ENCODE measurements around the gene MDM2.

The MDM2 gene

DNA sequence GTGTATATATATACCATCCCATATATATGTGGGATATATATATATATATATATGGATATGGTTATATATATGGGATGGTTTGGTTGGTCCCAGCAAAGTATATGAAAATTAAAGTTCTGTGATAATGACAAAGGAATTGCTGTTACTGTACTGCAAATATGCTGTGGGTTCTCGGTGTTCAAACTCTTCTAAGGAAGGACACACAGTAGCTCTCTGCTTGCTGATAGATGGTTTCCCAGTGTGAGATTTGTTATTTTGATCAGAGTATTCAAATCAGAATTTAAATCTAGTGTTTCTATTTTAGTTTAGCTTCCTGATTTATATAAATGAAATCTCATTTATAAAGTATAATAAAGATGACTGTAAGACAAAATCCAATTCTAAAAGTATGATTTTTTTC lies 42.3 kb upstream of the MDM2 start:
- H3K9ac ChIP-seq (ENCODE audit: low read length), result no peak overlapping the region
- H3F3A ChIP-seq (ENCODE audit: insufficient read depth, low read length), result peaks cover 4% of the 10 kb centered on the region; the same call in 1 of the 2 replicates
- no peaks in the 10 kb centered on the region for H3K79me2 ChIP-seq (ENCODE audit: insufficient read depth, low read length)
- H3K27me3 ChIP-seq (ENCODE audit: insufficient read depth, low read length), result no peaks in the 10 kb centered on the region
- no peak overlapping the region for H2AFZ ChIP-seq (ENCODE audit: low read length)
- H3K9me2 ChIP-seq (ENCODE audit: low read depth, low read length), result no peaks in the 10 kb centered on the region
- H3K9me3 ChIP-seq (ENCODE audit: low read length), result no peaks in the 10 kb centered on the region
- TF ChIP-seq EZH2 (IDR thresholded peaks at IDR 0.05; ENCODE audit: borderline replicate concordance, low read length), result no peak
- TF ChIP-seq, protein P1, sequence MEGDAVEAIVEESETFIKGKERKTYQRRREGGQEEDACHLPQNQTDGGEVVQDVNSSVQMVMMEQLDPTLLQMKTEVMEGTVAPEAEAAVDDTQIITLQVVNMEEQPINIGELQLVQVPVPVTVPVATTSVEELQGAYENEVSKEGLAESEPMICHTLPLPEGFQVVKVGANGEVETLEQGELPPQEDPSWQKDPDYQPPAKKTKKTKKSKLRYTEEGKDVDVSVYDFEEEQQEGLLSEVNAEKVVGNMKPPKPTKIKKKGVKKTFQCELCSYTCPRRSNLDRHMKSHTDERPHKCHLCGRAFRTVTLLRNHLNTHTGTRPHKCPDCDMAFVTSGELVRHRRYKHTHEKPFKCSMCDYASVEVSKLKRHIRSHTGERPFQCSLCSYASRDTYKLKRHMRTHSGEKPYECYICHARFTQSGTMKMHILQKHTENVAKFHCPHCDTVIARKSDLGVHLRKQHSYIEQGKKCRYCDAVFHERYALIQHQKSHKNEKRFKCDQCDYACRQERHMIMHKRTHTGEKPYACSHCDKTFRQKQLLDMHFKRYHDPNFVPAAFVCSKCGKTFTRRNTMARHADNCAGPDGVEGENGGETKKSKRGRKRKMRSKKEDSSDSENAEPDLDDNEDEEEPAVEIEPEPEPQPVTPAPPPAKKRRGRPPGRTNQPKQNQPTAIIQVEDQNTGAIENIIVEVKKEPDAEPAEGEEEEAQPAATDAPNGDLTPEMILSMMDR (IDR thresholded peaks at IDR 0.05; ENCODE audit: low read length), result no peak
- no peak overlapping the region for H3K27ac ChIP-seq (ENCODE audit: low read depth, low read length, poor library complexity, severe bottlenecking)
- no peak overlapping the region for H3K4me2 ChIP-seq (ENCODE audit: low read length)
- peaks cover 33% of the 10 kb centered on the region for H3K36me3 ChIP-seq (ENCODE audit: insufficient read depth, low read length)
- H3K4me3 ChIP-seq (ENCODE audit: low read depth, low read length, poor library complexity, severe bottlenecking), result no peak overlapping the region
- peaks cover 12% of the 10 kb centered on the region for H3K4me1 ChIP-seq (ENCODE audit: insufficient read depth, low read length, severe bottlenecking)
- no peaks in the 10 kb centered on the region for H4K20me1 ChIP-seq (ENCODE audit: insufficient read depth, low read length)

DNA sequence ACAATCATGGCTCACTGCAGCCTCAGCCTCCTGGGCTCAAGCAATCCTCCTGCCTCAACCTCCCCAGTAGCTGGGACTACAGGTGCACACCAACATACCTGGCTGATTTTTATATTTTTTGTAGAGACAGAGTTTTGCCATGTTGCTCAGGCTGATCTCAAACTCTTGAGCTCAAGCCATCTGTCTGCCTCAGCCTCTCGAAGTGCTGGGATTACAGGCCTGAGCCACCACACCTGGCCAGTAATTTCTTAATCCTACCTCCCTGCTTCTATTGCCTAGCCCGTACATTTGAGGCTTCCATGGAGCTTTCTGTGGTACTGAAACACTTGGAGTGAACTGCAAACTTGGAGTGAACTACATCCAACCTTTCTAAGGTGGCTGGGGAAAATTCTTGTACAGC lies 41.3 kb upstream of the MDM2 start:
- no peak overlapping the region for H3K4me3 ChIP-seq (ENCODE audit: low read depth, low read length, poor library complexity, severe bottlenecking)
- H3K4me2 ChIP-seq (ENCODE audit: low read length), result no peak overlapping the region
- no peak overlapping the region for H2AFZ ChIP-seq (ENCODE audit: low read length)
- H3K9me3 ChIP-seq (ENCODE audit: low read length), result no peaks in the 10 kb centered on the region
- H3K9me2 ChIP-seq (ENCODE audit: low read depth, low read length), result no peaks in the 10 kb centered on the region
- peaks cover 19% of the 10 kb centered on the region for H3K4me1 ChIP-seq (ENCODE audit: insufficient read depth, low read length, severe bottlenecking)
- no peak overlapping the region for H3K9ac ChIP-seq (ENCODE audit: low read length)
- H3F3A ChIP-seq (ENCODE audit: insufficient read depth, low read length), result peaks cover 4% of the 10 kb centered on the region; the same call in 1 of the 2 replicates
- H3K79me2 ChIP-seq (ENCODE audit: insufficient read depth, low read length), result no peaks in the 10 kb centered on the region
- H3K36me3 ChIP-seq (ENCODE audit: insufficient read depth, low read length), result peaks cover 29% of the 10 kb centered on the region
- no peaks in the 10 kb centered on the region for H3K27me3 ChIP-seq (ENCODE audit: insufficient read depth, low read length)
- peak overlapping the region; percentile 11 for H3K27ac ChIP-seq (ENCODE audit: low read depth, low read length, poor library complexity, severe bottlenecking)
- TF ChIP-seq EZH2 (IDR thresholded peaks at IDR 0.05; ENCODE audit: borderline replicate concordance, low read length), result no peak
- TF ChIP-seq, protein P1 (IDR thresholded peaks at IDR 0.05; ENCODE audit: low read length), result no peak
- H4K20me1 ChIP-seq (ENCODE audit: insufficient read depth, low read length), result no peaks in the 10 kb centered on the region

DNA sequence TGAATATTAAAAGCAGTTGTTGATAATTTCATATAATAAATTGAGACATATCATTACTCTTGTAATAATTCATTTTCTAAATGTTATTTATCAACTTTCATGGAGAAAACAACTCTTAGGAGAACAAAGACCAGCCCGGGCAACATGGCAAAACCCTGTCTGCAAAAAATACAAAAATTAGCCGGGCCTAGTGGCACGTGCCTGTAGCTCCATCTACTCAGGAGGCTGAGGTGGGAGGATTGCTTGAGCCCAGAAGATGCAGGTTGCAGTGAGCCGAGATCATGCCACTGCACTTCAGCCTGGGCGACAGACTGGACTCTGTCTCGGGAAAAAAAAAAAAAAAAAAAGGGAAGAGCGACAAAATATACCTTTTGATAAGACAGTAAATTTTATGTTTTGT lies 40.8 kb upstream of the MDM2 start:
- H3K36me3 ChIP-seq (ENCODE audit: insufficient read depth, low read length), result peaks cover 29% of the 10 kb centered on the region
- no peak overlapping the region for H3K4me3 ChIP-seq (ENCODE audit: low read depth, low read length, poor library complexity, severe bottlenecking)
- H3K9me2 ChIP-seq (ENCODE audit: low read depth, low read length), result no peaks in the 10 kb centered on the region
- H4K20me1 ChIP-seq (ENCODE audit: insufficient read depth, low read length), result no peaks in the 10 kb centered on the region
- no peaks in the 10 kb centered on the region for H3K9me3 ChIP-seq (ENCODE audit: low read length)
- H3F3A ChIP-seq (ENCODE audit: insufficient read depth, low read length), result peaks cover 4% of the 10 kb centered on the region; the same call in 1 of the 2 replicates
- H3K4me1 ChIP-seq (ENCODE audit: insufficient read depth, low read length, severe bottlenecking), result peaks cover 19% of the 10 kb centered on the region
- no peak overlapping the region for H3K9ac ChIP-seq (ENCODE audit: low read length)
- H3K79me2 ChIP-seq (ENCODE audit: insufficient read depth, low read length), result no peaks in the 10 kb centered on the region
- no peak overlapping the region for H2AFZ ChIP-seq (ENCODE audit: low read length)
- H3K27ac ChIP-seq (ENCODE audit: low read depth, low read length, poor library complexity, severe bottlenecking), result no peak overlapping the region
- no peak overlapping the region for H3K4me2 ChIP-seq (ENCODE audit: low read length)
- no peaks in the 10 kb centered on the region for H3K27me3 ChIP-seq (ENCODE audit: insufficient read depth, low read length)
- TF ChIP-seq EZH2 (IDR thresholded peaks at IDR 0.05; ENCODE audit: borderline replicate concordance, low read length), result no peak
- TF ChIP-seq, protein P1 (IDR thresholded peaks at IDR 0.05; ENCODE audit: low read length), result no peak

Data from OCI-LY1 (cell line).